ENCODE measurements around the gene BRPF1.
"Not testable (repeated sequence)": the region's sequence is repeated elsewhere in the genome, so short reads cannot be mapped to it uniquely, and the experiment has no call there.

Gene BRPF1

DNA sequence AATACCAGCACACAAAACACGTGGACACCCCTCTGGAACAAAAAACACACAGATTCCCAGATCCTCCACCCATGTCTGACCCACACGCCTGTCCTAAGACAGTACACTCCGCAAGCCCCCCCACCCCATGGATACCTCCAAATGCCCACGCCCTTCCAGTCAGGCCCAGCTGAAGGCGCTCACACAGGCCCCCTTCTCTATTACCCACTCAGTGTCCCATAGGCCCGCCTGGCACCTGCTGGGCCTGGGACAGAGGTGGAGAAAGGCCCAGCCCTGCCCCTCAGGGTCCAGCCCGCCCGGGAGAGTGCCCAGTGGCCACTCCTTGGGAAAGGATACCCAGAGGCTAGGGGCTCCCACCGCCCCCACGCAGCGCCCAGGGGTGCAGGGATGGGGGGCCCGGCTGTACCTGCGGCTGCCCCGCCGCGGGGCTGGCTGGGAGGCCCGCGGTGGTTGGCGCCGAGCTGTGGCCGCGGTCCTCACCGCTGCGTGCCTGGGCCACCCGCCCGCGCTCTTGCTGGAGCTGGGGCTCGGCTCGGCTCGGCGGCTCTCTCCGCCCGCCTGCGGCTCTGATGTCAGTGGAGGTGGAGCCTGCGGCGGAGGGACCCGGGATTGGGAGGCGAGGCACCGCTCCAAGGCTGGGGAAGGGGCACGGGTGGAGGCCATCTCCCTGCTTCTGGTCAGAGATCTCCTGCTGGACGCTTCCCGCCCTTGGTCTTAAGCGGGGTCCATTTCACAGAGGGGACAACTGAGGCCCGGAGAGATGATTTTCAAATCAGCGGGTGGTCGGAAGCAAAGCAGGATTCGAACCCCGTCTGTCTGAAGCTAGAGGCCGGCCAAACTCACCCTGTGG lies 38.1 kb downstream of the BRPF1 start, which contains the start of gene CAMK1:
Gene CAMK1, minus strand, starts transcription at position 522 of the 850 bp plus-strand sequence. CDS start 2,198 bp downstream, outside the sequence.
- peak; percentile 65 for DNase-seq

- DNase-seq = no peak
Measured at GRCh38 chr3:9770276-9770812, 38.8 kb downstream of the BRPF1 start.

DNA sequence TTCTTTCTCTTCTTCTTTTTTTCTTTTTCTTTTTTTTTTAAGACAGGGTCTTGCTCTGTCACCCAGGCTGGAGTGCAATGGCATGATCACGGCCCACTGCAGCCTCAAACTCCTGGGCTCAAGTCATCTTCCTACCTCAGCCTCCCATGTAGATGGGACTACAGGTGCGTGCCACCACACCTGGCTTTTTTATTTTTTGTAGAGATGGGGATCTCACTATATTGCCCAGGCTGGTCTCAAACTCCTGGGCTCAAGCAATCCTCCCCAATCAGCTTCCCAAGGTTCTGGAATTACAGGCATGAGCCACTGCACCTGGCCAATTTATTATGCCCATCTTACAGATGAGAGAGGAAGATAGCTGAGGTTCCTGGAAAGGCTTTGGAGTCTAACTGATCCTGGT lies 39.5 kb downstream of the BRPF1 start:
- DNase-seq = not testable (repeated sequence)

GRCh38 chr3:9776896-9777693 lies 45.6 kb downstream of the BRPF1 start:
- DNase-seq = no peak

GRCh38 chr3:9777694-9778021 lies 46.1 kb downstream of the BRPF1 start:
- DNase-seq = no peak

- peak; percentile 61 for DNase-seq
Measured at GRCh38 chr3:9778143-9779074, 46.9 kb downstream of the BRPF1 start.

DNA sequence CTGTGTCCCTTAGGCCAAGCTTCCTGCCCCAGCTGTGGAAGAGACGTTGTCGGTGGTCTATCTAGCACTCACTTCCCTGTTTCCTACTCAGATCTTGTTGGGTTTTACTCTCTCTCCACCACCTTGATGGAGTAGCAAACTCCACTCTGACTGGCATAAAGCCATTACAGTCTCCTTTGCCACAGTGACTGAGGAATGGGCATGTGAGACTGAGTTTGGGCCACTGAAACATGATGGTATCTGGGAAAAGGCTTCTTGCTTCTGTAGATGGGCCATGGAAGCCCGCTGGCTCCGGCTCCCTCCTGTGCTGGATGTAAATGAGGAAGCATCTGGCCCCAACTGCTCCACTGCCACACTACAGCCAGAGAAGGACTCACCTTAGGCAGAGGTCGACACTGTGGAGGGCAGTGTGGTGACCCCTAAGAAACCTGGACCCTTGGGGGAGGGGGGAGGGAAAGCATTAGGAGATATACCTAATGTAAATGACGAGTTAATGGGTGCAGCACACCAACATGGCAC lies 47.6 kb downstream of the BRPF1 start:
- DNase-seq = no peak

- DNase-seq = no peak
Measured at GRCh38 chr3:9779721-9780457, 48.4 kb downstream of the BRPF1 start.

GRCh38 chr3:9780458-9780812 lies 48.9 kb downstream of the BRPF1 start:
- no peak for DNase-seq

DNA sequence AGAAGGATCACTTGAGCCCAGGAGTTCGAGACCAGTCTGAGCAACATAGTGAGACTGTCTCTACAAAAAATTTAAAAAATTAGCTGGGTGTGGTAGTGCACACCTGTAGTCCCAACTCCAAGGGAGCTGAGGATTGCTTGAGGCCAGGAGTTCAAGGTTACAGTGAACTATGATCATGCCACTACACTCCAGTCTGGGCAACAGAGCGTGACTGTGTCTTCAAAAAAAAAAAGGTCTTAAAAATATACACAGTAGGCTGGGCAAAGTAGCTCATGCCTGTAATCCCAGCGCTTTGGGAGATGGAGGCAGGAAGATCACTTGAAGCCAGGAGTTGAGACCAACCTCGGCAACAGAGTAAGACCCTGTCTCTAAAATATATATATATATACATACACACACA lies 49.4 kb downstream of the BRPF1 start:
- no peak for DNase-seq

- DNase-seq = no peak
Measured at GRCh38 chr3:9781551-9781950, 50.0 kb downstream of the BRPF1 start.

DNA sequence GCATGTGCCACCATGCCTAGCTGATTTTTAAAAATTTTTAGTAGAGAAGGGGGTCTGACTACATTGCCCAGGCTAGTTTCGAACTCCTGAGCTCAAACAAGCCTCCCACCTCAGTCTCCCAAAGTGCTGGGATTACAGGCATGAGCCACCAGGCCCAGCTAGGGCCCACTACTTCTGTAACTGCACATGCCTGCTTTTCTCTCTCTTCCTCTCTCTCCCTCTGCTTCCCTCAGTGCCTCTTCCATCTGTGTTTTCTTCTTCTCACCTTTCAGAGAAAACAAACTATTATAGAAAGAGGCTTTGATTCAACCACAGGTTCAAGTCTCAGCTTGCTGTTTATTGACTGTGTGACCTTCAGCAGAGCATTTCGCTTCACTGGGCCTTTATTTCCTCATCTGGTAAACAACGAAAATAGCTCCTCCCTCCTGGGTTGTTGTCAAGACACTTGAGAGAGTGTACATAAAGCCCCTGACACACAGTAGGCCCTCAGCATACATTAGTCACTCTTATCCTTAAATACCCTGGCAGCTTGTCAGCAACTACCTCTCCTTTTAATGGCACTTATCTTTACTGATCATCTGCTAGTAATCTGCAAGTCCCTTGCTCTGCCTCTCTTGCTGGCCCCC lies 50.6 kb downstream of the BRPF1 start:
- DNase-seq = no peak

DNA sequence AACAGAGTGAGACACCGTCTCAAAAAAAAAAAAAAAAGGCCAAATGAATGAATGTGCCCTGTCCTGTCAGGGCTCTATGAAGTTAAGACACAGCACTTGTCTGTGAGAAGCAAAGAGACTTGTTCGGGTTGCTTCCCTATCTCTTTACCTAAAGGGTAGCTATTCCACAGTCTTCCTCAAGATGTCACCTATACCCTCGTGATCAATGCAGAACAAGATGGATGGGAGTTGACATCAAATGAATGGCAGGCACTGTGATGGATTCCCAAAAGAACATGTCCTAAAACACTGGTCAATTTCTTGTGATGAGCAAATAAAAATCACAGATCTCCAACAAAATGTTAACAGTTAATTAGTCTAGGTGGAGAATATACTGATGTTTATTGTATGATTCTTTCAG lies 51.2 kb downstream of the BRPF1 start:
- no peak for DNase-seq

- no peak for DNase-seq
Measured at GRCh38 chr3:9783954-9784353, 52.4 kb downstream of the BRPF1 start.

- peak; percentile 37 for DNase-seq
Measured at GRCh38 chr3:9784965-9785364, 53.4 kb downstream of the BRPF1 start.

- no peak for DNase-seq
Measured at GRCh38 chr3:9785602-9786001, 54.1 kb downstream of the BRPF1 start.

GRCh38 chr3:9786209-9786739 lies 54.7 kb downstream of the BRPF1 start:
- no peak for DNase-seq

DNA sequence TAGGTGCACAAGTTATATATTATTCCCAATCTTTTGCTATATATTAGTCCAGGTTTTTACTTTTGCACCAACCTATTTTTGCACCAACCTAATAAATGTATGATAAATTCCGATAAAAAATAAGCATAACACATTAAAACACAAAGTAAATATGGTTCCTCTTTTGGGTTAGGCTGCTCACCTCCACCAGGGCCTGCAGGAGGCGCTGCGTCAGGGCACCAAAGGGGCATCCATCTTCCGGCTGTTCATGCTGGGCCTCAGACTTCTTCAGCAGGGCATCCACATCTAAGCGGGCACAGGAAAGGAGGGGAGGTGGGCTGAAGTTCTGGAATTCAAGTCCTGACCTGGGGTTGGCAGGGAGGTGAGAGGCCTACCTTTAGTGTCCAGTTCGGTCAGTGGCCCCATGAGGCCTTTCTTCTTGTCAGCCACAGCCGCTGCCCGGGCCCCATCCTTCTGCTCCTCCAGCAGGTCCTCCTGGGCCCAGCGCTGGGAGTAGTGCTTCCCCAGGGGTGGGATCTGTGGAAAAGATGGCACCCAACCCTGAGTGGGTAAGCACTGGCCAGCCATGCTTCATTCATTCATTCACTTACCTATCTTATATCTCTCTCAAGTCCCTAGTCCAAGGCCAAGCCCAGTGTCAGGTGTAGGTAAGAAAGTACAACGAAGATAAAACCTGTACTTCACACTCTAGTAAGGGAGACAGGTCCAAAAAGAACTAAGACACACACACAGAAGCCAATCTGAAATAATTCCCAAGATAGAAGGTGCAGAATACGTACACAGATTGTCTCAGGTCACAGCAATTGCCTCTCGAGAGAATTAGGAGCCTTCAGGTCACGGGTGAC lies 55.5 kb downstream of the BRPF1 start:
- no peak for DNase-seq

DNA sequence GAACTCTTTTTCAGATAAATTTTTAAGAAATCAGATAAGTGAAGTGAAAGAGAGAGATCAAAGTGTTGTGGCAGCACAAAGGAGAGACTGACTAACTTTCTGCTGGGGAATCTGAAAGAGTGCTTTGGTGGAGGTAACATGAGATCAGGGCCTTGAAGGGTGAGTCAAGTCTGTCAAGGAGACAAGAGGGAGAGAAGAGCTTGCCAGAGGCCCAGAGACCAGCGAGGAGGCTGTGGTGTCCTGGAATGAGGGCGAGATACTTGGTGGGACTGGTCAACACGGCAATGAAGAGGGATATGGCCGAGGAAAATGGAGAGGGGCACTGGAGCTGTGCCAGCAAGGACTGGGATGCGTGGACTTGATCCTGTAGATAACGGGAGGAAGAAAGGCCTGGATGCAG lies 56.2 kb downstream of the BRPF1 start:
- no peak for DNase-seq

DNA sequence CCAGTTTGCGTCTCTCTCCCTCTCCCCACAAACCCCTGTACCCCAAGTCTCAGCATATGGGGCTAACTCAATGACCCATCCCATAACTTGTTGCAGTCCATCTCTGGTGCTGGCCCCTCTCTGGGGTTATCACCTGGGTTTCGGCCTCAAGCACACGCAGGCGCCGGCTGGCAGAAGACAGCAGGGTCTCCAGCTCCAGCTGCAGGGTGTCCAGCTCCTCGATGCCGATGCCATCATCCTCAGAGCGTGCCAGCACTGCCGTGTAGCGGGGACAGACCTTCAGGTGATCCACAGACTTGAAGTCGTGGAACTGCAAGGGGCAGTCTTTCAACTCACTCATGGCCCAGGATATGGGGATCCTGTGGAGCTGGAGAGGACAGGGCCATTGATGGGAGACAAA lies 59.6 kb downstream of the BRPF1 start:
- DNase-seq = no peak
